Breast epithelium (tissue), 4 donors: ENCODE results near the gene ABHD11. TPM values are rescaled to one million over a fixed set of nuclear protein-coding genes. Genes with fewer than 3 reads are reported as not detected.

ENCODE experiments used
- DNase-seq, 2 donors: peaks; one replicate each; pipeline ENCODE4 v3.0.0-alpha.2; 2019; ENCODE audit warnings: low spot score in 2 of 2
- H3K27ac ChIP-seq, 2 donors: fragments of 200-600 bp; sonication (generic) in 1 of 2; one replicate each; pipeline ENCODE4 v1.5.1; 2016 to 2019; ENCODE audit warnings: mild to moderate bottlenecking in 1 of 2
- H3K27me3 ChIP-seq, 2 donors: fragments of 200-600 bp; sonication (generic) in 1 of 2; one replicate each; pipeline versions ENCODE4 v1.5.1 to v1.6.0; 2017 to 2019; ENCODE audit warnings: control low read depth in 1 of 2, mild to moderate bottlenecking in 1 of 2
- H3K36me3 ChIP-seq: fragments of 200-600 bp; one replicate; pipeline ENCODE4 v1.5.1; 2019
- H3K4me1 ChIP-seq, 2 donors: fragments of 200-600 bp; sonication (generic); one replicate each; pipeline ENCODE4 v1.5.1; 2016 to 2019; ENCODE audit warnings: control low read depth in 1 of 2
- H3K4me3 ChIP-seq, 3 donors: fragments of 200-600 bp; sonication (generic); 1 replicate in 2 of 3; 2 replicates in 1 of 3; pipeline ENCODE4 v1.5.1; 2016 to 2019; ENCODE audit warnings: mild to moderate bottlenecking in 3 of 3, moderate library complexity in 2 of 3
- H3K9me3 ChIP-seq, 2 donors: fragments of 200-600 bp; sonication (generic) in 1 of 2; one replicate each; pipeline ENCODE4 v1.5.1; 2016 to 2019; ENCODE audit warnings: control low read depth in 1 of 2
- POLR2A ChIP-seq: fragments of 450-650 bp; IDR thresholded peaks from one replicate; pipeline ENCODE4 v1.6.1; 2016; ENCODE audit warnings: antibody characterized with exemption, mild to moderate bottlenecking, moderate library complexity
- POLR2AphosphoS5 ChIP-seq, 3 donors: sonication (generic); formaldehyde crosslinking; IDR thresholded peaks; one replicate each; pipeline ENCODE4 v1.6.1; 2017; ENCODE audit warnings: antibody characterized with exemption in 3 of 3
- intact Hi-C: fragments of 100-400 bp; cut with DNase I; formaldehyde crosslinking; loops from one replicate; pipeline ENCODE4 v1.15.1; 2023; ENCODE audit warnings: low total_unique reads
- total RNA-seq, 3 donors: library from RNA; depleted of rRNA; stranded (reverse); fragments of >200 nt; gene quantifications; one replicate each; pipeline ENCODE4 v1.1.0, GENCODE V29; 2016
- TF ChIP-seq, protein P1 (sequence below), 3 donors: fragments of 450-650 bp; IDR thresholded peaks; one replicate each; pipeline ENCODE4 v1.5.1; 2016 to 2017; ENCODE audit warnings: antibody characterized with exemption in 3 of 3, mild to moderate bottlenecking in 3 of 3, moderate library complexity in 3 of 3

Gene ABHD11
- total RNA-seq, 3 donors from 2014 or later = 10.9 to 57.8 (median 36.4) TPM

DNA sequence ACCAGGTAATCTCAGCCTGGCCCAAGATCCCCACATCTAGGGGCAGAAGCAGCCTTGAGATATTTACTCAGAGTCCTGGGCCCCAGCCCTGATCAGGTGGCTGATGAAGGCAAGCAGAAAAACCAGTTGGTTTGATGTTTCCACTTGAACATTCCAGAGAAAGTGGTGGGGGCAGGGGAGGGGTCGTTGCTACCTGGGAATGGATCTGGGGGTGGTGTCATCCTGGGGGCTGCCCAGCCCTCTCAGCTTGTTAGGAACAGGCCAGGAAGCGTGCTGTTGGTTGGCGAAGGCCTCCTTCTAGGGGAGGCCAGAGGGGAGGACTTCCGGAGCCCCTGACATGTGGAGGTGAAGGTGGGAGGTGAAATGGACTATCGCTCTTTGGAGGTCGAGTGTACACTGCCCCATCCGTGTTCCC is 3.7 kb upstream of the ABHD11 start:
- Histone ChIP-seq H3K27ac (peak overlapping the region; percentile 96 to 99), H3K27me3 (no peaks in the 10 kb centered on the region), H3K9me3 (no peaks in the 10 kb centered on the region), H3K4me3 (peak overlapping the region in 2 of 3 donors; percentile 31 to 44), H3K4me1 (peaks cover 0 to 23% of the 10 kb centered on the region in 2 donors), H3K36me3 (no peaks in the 10 kb centered on the region)
- TF ChIP-seq, protein P1, sequence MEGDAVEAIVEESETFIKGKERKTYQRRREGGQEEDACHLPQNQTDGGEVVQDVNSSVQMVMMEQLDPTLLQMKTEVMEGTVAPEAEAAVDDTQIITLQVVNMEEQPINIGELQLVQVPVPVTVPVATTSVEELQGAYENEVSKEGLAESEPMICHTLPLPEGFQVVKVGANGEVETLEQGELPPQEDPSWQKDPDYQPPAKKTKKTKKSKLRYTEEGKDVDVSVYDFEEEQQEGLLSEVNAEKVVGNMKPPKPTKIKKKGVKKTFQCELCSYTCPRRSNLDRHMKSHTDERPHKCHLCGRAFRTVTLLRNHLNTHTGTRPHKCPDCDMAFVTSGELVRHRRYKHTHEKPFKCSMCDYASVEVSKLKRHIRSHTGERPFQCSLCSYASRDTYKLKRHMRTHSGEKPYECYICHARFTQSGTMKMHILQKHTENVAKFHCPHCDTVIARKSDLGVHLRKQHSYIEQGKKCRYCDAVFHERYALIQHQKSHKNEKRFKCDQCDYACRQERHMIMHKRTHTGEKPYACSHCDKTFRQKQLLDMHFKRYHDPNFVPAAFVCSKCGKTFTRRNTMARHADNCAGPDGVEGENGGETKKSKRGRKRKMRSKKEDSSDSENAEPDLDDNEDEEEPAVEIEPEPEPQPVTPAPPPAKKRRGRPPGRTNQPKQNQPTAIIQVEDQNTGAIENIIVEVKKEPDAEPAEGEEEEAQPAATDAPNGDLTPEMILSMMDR (IDR thresholded peaks at IDR 0.05) = no peak
- TF ChIP-seq POLR2A (no peak), POLR2AphosphoS5 (IDR thresholded peaks at IDR 0.05) (no peak)
- peak; percentile 57 to 64 for DNase-seq
- intact Hi-C loops = no loop called here

DNA sequence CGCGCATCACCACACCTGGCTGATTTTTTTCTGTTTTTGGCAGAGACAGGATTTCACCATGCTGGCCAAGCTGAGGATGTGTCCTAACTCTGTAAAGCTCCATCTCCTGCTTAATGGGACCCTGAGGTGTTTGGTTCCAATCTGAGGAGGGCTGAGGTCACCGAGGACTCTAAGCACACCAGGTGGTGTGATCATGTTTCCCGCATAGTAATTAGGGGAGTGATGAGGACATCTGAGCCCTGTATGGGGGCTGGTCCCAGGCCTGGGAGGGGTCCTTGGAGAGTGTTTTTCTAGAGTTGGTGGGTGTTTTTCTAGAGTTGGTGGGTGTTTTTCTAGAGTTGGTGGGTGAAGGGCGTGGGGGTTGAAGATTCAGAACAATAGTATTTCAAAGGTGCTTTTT is 3.0 kb upstream of the ABHD11 start:
- Histone ChIP-seq H3K4me3 (no peak overlapping the region), H3K27me3 (no peaks in the 10 kb centered on the region), H3K36me3 (no peaks in the 10 kb centered on the region), H3K27ac (peak overlapping the region; percentile 96 to 99), H3K4me1 (peaks cover 0 to 25% of the 10 kb centered on the region in 2 donors), H3K9me3 (no peaks in the 10 kb centered on the region)
- DNase-seq = no peak
- TF ChIP-seq POLR2A (no peak), POLR2AphosphoS5 (IDR thresholded peaks at IDR 0.05) (no peak)
- TF ChIP-seq, protein P1 (IDR thresholded peaks at IDR 0.05) = no peak
- intact Hi-C loops = no loop called here

DNA sequence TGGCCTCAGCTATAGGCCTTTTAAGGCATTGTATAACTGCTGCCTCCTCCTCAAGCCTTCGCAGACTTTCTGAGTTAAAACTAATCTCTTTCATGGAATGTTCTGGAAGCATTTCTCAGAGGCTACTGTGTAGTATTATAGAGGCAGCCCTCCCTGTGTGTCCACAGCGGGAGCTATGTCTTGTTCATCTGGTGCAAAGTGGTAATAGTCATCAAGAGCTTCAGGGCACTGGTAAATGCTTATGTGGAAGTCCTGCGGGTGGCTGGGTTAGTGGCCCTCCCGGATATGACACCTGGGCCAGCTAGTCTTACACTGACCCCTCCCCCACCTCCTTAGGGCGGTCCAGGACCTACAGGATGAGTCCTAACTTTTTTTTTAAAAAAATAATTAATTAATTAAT is 2.2 kb upstream of the ABHD11 start:
- Histone ChIP-seq H3K4me1 (peaks cover 0 to 22% of the 10 kb centered on the region in 2 donors), H3K27me3 (no peaks in the 10 kb centered on the region), H3K4me3 (no peak overlapping the region), H3K36me3 (no peaks in the 10 kb centered on the region), H3K27ac (peak overlapping the region; percentile 66 to 99), H3K9me3 (no peaks in the 10 kb centered on the region)
- TF ChIP-seq, protein P1 (IDR thresholded peaks at IDR 0.05) = no peak
- TF ChIP-seq POLR2AphosphoS5 (IDR thresholded peaks at IDR 0.05) (no peak), POLR2A (no peak)
- intact Hi-C loops = no loop called here
- peak in 1 of 2 donors; percentile 50 for DNase-seq

DNA sequence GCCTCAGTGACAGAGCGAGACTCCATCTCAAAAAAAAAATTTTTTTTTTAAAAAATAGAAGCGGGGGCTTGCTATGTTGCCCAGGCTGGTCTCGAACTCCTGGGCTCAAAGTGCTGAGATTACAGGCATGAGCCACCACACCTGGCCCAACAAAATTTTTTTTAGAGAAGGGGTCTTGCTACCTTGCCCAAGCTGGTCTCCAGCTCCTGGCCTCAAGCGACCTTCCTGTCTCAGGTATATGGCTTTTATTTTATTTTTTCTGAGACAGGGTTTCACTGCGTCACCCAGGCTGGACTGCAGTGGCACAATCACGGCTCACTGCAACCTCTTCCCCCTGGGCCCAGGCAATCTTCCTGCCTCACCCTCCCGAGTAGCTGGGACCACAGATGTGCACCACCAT is 1.6 kb upstream of the ABHD11 start:
- intact Hi-C loops = no loop called here
- Histone ChIP-seq H3K4me3 (no peak overlapping the region), H3K4me1 (peaks cover 0 to 20% of the 10 kb centered on the region in 2 donors), H3K27me3 (no peaks in the 10 kb centered on the region), H3K36me3 (no peaks in the 10 kb centered on the region), H3K9me3 (no peaks in the 10 kb centered on the region), H3K27ac (peak overlapping the region; percentile 66 to 99)
- TF ChIP-seq, protein P1 (IDR thresholded peaks at IDR 0.05) = no peak
- TF ChIP-seq POLR2AphosphoS5 (IDR thresholded peaks at IDR 0.05) (no peak), POLR2A (no peak)
- DNase-seq = no peak

DNA sequence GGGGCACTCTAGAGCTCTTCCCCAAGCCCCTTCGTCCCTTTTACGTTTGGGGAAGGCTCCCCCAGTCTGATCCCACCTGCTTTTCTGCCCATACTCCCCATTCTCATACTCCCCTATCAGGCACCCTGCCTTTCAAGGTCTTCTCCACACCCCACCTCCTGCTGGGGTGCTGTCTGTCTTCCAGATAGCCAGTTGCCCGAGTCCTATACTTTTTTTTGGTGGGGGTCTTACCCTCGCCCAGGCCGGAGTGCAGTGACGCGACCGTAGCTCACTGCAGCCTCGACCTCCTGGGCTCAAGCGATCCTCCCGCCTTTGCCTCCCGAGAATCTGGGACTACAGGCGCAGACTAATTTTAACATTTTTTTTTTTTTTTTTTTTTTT is 775 bp upstream of the ABHD11 start:
- peak overlapping the region; percentile 71 to 84 (median 73) for H3K4me3 ChIP-seq
- no peaks in the 10 kb centered on the region for H3K36me3 ChIP-seq
- H3K27ac ChIP-seq = peak overlapping the region; percentile 97 to 99
- DNase-seq = peak in 1 of 2 donors; percentile 40
- no peaks in the 10 kb centered on the region for H3K27me3 ChIP-seq
- peaks cover 0 to 20% of the 10 kb centered on the region in 2 donors for H3K4me1 ChIP-seq
- TF ChIP-seq, protein P1 (IDR thresholded peaks at IDR 0.05) = no peak
- TF ChIP-seq POLR2AphosphoS5 (IDR thresholded peaks at IDR 0.05) (no peak), POLR2A (no peak)
- H3K9me3 ChIP-seq = no peaks in the 10 kb centered on the region
- intact Hi-C loops = no loop called here
